ENCODE results near the gene VPS13C. TPM values are rescaled to one million over a fixed set of nuclear protein-coding genes. Genes with fewer than 3 reads are reported as not detected.

The VPS13C gene
- total RNA-seq, 1 experiment from 2014 or later = 40.0 TPM

DNA sequence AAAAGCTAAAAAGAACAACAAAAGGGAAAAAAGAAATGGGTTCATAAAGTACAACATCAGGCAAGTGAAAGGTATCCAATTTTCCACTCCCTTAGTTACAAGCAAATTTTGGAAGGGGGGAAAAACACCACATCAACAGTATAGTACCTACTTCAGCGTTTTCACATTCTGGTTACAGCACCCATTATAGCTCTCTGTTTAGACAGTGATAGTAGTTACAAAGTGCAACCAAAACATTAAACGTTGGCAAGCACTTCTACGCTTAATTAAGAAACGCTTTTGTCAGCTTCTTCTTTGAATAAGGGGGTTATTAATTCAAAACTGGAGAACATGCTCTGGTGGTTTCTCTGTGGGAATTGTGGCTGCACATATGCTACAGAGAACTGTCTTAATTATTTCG is 180.2 kb downstream of the VPS13C start:
- Histone ChIP-seq H3K27ac (peak overlapping the region; percentile 47; the same call in 1 of the 2 replicates), H3K27me3 (ENCODE audit: insufficient read depth, low read depth) (no peaks in the 10 kb centered on the region), H2AFZ (no peak overlapping the region), H4K20me1 (ENCODE audit: insufficient read depth) (no peaks in the 10 kb centered on the region), H3K9me3 (ENCODE audit: insufficient read depth, low read depth) (no peaks in the 10 kb centered on the region), H3K36me3 (ENCODE audit: low read depth) (no peaks in the 10 kb centered on the region; the same call in 1 of the 2 replicates), H3K4me1 (replicated peaks; ENCODE audit: insufficient read depth) (peaks cover 27% of the 10 kb centered on the region), H3F3A (ENCODE audit: insufficient read depth, low read depth) (peaks cover 15% of the 10 kb centered on the region), H3K4me2 (peak overlapping the region; percentile 45; the same call in 1 of the 2 replicates), H3K4me3 (no peak overlapping the region), H3K9me2 (ENCODE audit: insufficient read depth) (no peaks in the 10 kb centered on the region), H3K79me2 (ENCODE audit: low read depth) (no peaks in the 10 kb centered on the region)
- POLR2A ChIA-PET (ENCODE audit: unreplicated experiment) = no interaction called here
- TF ChIP-seq, protein P1, sequence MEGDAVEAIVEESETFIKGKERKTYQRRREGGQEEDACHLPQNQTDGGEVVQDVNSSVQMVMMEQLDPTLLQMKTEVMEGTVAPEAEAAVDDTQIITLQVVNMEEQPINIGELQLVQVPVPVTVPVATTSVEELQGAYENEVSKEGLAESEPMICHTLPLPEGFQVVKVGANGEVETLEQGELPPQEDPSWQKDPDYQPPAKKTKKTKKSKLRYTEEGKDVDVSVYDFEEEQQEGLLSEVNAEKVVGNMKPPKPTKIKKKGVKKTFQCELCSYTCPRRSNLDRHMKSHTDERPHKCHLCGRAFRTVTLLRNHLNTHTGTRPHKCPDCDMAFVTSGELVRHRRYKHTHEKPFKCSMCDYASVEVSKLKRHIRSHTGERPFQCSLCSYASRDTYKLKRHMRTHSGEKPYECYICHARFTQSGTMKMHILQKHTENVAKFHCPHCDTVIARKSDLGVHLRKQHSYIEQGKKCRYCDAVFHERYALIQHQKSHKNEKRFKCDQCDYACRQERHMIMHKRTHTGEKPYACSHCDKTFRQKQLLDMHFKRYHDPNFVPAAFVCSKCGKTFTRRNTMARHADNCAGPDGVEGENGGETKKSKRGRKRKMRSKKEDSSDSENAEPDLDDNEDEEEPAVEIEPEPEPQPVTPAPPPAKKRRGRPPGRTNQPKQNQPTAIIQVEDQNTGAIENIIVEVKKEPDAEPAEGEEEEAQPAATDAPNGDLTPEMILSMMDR (conservative IDR thresholded peaks at IDR 0.05) = no peak
- no peak for TF ChIP-seq EZH2 (IDR thresholded peaks at IDR 0.05; ENCODE audit: low read depth)
- no peak for DNase-seq
- BruUV-seq (replicated peaks) = no TSS peak
- intact Hi-C loops (cut with micrococcal nuclease; ENCODE audit: unreplicated experiment) = no loop called here
- CTCF ChIA-PET = no interaction called here

DNA sequence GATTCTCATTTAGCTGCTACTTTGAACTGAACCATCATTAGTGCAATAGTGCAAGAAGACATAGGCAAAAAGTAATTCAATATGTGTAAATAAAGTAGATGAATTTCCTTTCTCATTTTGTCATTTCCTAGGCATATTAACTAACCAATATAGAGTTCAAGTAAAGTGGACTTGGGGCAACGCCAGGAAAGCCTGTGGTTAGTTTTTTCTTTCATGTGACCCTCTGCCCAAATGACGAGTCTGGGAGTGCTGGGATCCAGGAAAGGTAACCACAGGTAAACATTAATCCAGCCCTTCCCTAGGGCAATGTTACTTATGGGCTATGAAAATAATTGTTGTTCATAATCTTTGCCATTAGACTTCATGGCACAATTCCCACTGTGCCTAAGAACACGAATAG is 181.0 kb downstream of the VPS13C start:
- H4K20me1 ChIP-seq (ENCODE audit: insufficient read depth) = no peaks in the 10 kb centered on the region
- peaks cover 15% of the 10 kb centered on the region for H3F3A ChIP-seq (ENCODE audit: insufficient read depth, low read depth)
- ChIA-PET CTCF (no interaction called here), POLR2A (ENCODE audit: unreplicated experiment) (no interaction called here)
- H3K27me3 ChIP-seq (ENCODE audit: insufficient read depth, low read depth) = no peaks in the 10 kb centered on the region
- no peaks in the 10 kb centered on the region; the same call in 1 of the 2 replicates for H3K36me3 ChIP-seq (ENCODE audit: low read depth)
- peak overlapping the region; percentile 47 for H3K27ac ChIP-seq
- no peak overlapping the region for H3K4me3 ChIP-seq
- no peak for TF ChIP-seq EZH2 (IDR thresholded peaks at IDR 0.05; ENCODE audit: low read depth)
- TF ChIP-seq, protein P1 (conservative IDR thresholded peaks at IDR 0.05) = no peak
- intact Hi-C loops (cut with micrococcal nuclease; ENCODE audit: unreplicated experiment) = no loop called here
- H3K4me2 ChIP-seq = peak overlapping the region; percentile 45
- BruUV-seq (replicated peaks) = no TSS peak
- H3K79me2 ChIP-seq (ENCODE audit: low read depth) = no peaks in the 10 kb centered on the region
- DNase-seq = peak; percentile 51 to 90
- H2AFZ ChIP-seq = no peak overlapping the region
- H3K4me1 ChIP-seq (replicated peaks; ENCODE audit: insufficient read depth) = peaks cover 27% of the 10 kb centered on the region
- H3K9me3 ChIP-seq (ENCODE audit: insufficient read depth, low read depth) = no peaks in the 10 kb centered on the region
- H3K9me2 ChIP-seq (ENCODE audit: insufficient read depth) = no peaks in the 10 kb centered on the region

DNA sequence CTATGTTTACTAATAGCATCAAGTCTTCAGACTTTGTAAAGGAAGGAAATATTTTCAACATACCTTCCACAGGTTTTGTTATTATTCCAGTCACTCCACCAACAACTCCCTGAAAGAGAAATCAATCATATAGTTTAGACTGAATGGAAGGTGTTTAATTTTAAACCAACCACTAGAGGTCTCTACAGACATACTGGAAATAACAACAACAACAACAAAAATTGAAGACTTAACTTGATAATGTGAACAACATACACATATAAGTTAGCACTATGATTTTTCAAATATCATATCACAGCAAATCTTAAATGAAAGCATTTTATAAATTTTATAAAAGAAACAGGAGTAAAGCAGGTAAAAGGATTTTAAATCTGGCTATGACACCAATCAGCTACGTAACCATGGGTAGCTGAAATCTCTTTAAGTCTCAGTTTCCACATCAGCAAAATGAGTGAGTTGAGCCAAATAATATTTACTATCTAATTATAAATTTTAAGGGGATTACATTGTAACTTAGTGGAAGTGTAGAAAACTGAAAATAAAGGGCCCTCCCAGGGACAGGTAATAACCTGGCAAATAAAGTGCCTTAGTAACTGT is 188.2 kb downstream of the VPS13C start:
- Histone ChIP-seq H3K9me2 (ENCODE audit: insufficient read depth) (no peaks in the 10 kb centered on the region), H3K4me2 (no peak overlapping the region), H3K36me3 (ENCODE audit: low read depth) (no peaks in the 10 kb centered on the region), H3K4me3 (no peak overlapping the region), H2AFZ (no peak overlapping the region), H3K27me3 (ENCODE audit: insufficient read depth, low read depth) (no peaks in the 10 kb centered on the region), H3K9me3 (ENCODE audit: insufficient read depth, low read depth) (no peaks in the 10 kb centered on the region), H3K27ac (no peak overlapping the region), H3F3A (ENCODE audit: insufficient read depth, low read depth) (no peaks in the 10 kb centered on the region), H3K4me1 (replicated peaks; ENCODE audit: insufficient read depth) (no peaks in the 10 kb centered on the region), H3K79me2 (ENCODE audit: low read depth) (no peaks in the 10 kb centered on the region), H4K20me1 (ENCODE audit: insufficient read depth) (no peaks in the 10 kb centered on the region)
- intact Hi-C loops (cut with micrococcal nuclease; ENCODE audit: unreplicated experiment) = loop anchor here (1.0 to 5.0 kb wide), 3 partner anchors 265 to 435 kb away; no protein-coding TSS in a partner anchor
- no peak for DNase-seq
- ChIA-PET POLR2A (ENCODE audit: unreplicated experiment) (no interaction called here), CTCF (no interaction called here)
- TF ChIP-seq, protein P1 (conservative IDR thresholded peaks at IDR 0.05) = peak; percentile 72
- no peak for TF ChIP-seq EZH2 (IDR thresholded peaks at IDR 0.05; ENCODE audit: low read depth)
- BruUV-seq (replicated peaks) = no TSS peak
